ENCODE measurements around the gene SPATA31D3.

GRCh38 chr9:81981883-81982282 lies 38.6 kb downstream of the SPATA31D3 start:
- TF ChIP-seq CTCF (IDR thresholded peaks at IDR 0.05) (no peak), POLR2AphosphoS5 (IDR thresholded peaks at IDR 0.05) (no peak), EP300 (IDR thresholded peaks at IDR 0.05) (no peak), POLR2A (IDR thresholded peaks at IDR 0.05) (no peak)

Data from gastroesophageal sphincter (tissue), 3 donors.